ENCODE results near the gene DNER.

GRCh38 chr2:229732897-229733296 lies 18.5 kb upstream of the DNER start:
- TF ChIP-seq CTCF (IDR thresholded peaks at IDR 0.05; ENCODE audit: insufficient read depth, low read length) (no peak), REST (IDR thresholded peaks at IDR 0.05; ENCODE audit: insufficient replicate concordance, low read depth) (no peak)
